ENCODE results near the gene GAMT. TPM values are rescaled to one million over a fixed set of nuclear protein-coding genes. Genes with fewer than 3 reads are reported as not detected.

The GAMT gene
- total and polyA plus RNA-seq, 2 of the 13 experiments (the other 11 are each of a cell fraction or from before 2014, with no cell fraction given): 115 to 124 TPM

GRCh38 chr19:1393841-1394240 lies 7.5 kb downstream of the GAMT start:
- no peaks in the 10 kb centered on the region for H3K79me2 ChIP-seq (ENCODE audit: insufficient read depth, low read length)
- H3K9me3 ChIP-seq (ENCODE audit: low read length): no peaks in the 10 kb centered on the region
- H3K4me2 ChIP-seq (ENCODE audit: low read depth, low read length): no peak overlapping the region
- no peaks in the 10 kb centered on the region for H4K20me1 ChIP-seq (ENCODE audit: insufficient read depth, low read length)
- no peak overlapping the region for H3K4me3 ChIP-seq (replicated peaks in 1 of 3; ENCODE audit: insufficient read depth in 1 of 3, low read depth in 2 of 3, low read length in 3 of 3)
- no peak overlapping the region for H3K27ac ChIP-seq (ENCODE audit: extremely low read length, insufficient read depth, low read length)
- H3K27me3 ChIP-seq (ENCODE audit: control insufficient read depth in 1 of 2, insufficient read depth in 2 of 2, low read length in 2 of 2): no peaks in the 10 kb centered on the region
- H3K9ac ChIP-seq (ENCODE audit: insufficient read depth, low read depth, low read length): no peak overlapping the region
- H3K4me1 ChIP-seq (ENCODE audit: insufficient read depth, low read length): peaks cover 25% of the 10 kb centered on the region
- BruUV-seq (replicated peaks): TSS peak; percentile 6
- peaks cover 7 to 30% of the 10 kb centered on the region in 2 experiments for H3K36me3 ChIP-seq (replicated peaks in 1 of 2; ENCODE audit: control insufficient read depth in 1 of 2, insufficient read depth in 2 of 2, low read length in 2 of 2)
- H2AFZ ChIP-seq (ENCODE audit: low read length): no peak overlapping the region
- TF ChIP-seq RFX3 (CRISPR knock-in tag; IDR thresholded peaks at IDR 0.05) (no peak), POLR2G (IDR thresholded peaks at IDR 0.05; ENCODE audit: low read depth, low read length) (0 out of 2 replicates have a peak, but pooled peaks have one; percentile 7), ZSCAN25 (CRISPR knock-in tag; IDR thresholded peaks at IDR 0.05) (no peak)
- 98% methylated on average over 9 of the region's 17 CpGs for WGBS (ENCODE audit: low lambda C conversion rate)
- ChIA-PET POLR2A (interaction anchor here (1.1 kb wide), 1 partner anchor 20 kb away, joined by 3 read pairs; no protein-coding TSS in a partner anchor), CTCF (ENCODE audit: low intra/inter-chr PET ratio, low total read pairs) (no interaction called here)
- intact Hi-C loops (cut with micrococcal nuclease; ENCODE audit: unreplicated experiment): no loop called here
- no peak for FAIRE-seq
- in situ Hi-C loops (cut with HindIII; ENCODE audit: extremely low pct_ligation_motif_present, low pct_unique_long_range_greater_than_20kb): no loop called here
- ATAC-seq: peak; percentile 1; the same call in 2 of the 3 replicates
- no peak for DNase-seq (ENCODE audit: low spot score)

DNA sequence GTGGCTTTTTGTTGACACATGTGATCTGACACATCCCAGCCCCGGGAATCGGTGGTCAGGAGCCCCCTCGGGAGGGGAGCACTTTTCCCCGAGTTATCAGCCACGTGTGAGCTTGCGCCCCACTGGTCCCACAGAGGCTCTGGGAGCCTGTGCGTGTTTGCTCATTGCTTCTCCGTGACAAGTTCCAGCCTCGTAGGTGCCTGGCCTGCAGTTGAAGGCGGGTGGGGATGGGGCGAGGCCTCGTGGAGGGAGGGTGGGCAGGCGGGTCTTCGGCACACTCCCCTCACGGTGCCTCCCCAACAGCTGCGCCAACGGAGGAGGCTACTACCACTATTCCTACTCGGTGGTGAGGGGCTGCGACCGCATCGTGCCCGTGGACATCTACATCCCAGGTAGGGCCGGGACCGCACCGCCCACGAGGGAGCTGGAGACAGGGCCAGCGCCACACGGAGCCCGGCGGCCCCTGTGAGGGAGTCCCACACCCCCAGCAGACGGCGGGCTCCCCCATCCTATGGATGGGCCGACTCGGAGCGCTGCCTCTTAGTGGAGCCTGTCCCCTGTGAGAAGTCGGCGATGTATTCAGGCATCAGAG lies 8.3 kb downstream of the GAMT start:
- in situ Hi-C loops (cut with HindIII; ENCODE audit: extremely low pct_ligation_motif_present, low pct_unique_long_range_greater_than_20kb) (no loop called here), intact Hi-C loops (cut with micrococcal nuclease; ENCODE audit: unreplicated experiment) (no loop called here)
- CTCF ChIA-PET (ENCODE audit: low intra/inter-chr PET ratio, low total read pairs): no interaction called here
- Histone ChIP-seq H2AFZ (ENCODE audit: low read length) (no peak overlapping the region), H3K27me3 (ENCODE audit: control insufficient read depth in 1 of 2, insufficient read depth in 2 of 2, low read length in 2 of 2) (no peaks in the 10 kb centered on the region), H3K36me3 (replicated peaks in 1 of 2; ENCODE audit: control insufficient read depth in 1 of 2, insufficient read depth in 2 of 2, low read length in 2 of 2) (peaks cover 8 to 38% of the 10 kb centered on the region in 2 experiments), H3K9ac (ENCODE audit: insufficient read depth, low read depth, low read length) (no peak overlapping the region), H3K4me1 (ENCODE audit: insufficient read depth, low read length) (peaks cover 25% of the 10 kb centered on the region), H3K79me2 (ENCODE audit: insufficient read depth, low read length) (no peaks in the 10 kb centered on the region), H3K4me2 (ENCODE audit: low read depth, low read length) (no peak overlapping the region), H3K27ac (ENCODE audit: extremely low read length, insufficient read depth, low read length) (no peak overlapping the region), H3K4me3 (replicated peaks in 1 of 3; ENCODE audit: insufficient read depth in 1 of 3, low read depth in 2 of 3, low read length in 3 of 3) (no peak overlapping the region), H4K20me1 (ENCODE audit: insufficient read depth, low read length) (no peaks in the 10 kb centered on the region), H3K9me3 (ENCODE audit: low read length) (no peaks in the 10 kb centered on the region)
- POLR2A ChIA-PET: interaction anchor here (1.1 kb wide), 1 partner anchor 20 kb away, joined by 3 read pairs; no protein-coding TSS in a partner anchor
- BruUV-seq (replicated peaks): no TSS peak
- TF ChIP-seq SMARCE1 (IDR thresholded peaks at IDR 0.05; ENCODE audit: borderline replicate concordance): no peak
- no peak for TF ChIP-seq REPIN1 (CRISPR knock-in tag; IDR thresholded peaks at IDR 0.05; ENCODE audit: borderline replicate concordance, low read depth)
- TF ChIP-seq AGO2 (optimal IDR thresholded peaks at IDR 0.05; ENCODE audit: low read depth, low read length): peak; percentile 24
- TF ChIP-seq, protein P1, sequence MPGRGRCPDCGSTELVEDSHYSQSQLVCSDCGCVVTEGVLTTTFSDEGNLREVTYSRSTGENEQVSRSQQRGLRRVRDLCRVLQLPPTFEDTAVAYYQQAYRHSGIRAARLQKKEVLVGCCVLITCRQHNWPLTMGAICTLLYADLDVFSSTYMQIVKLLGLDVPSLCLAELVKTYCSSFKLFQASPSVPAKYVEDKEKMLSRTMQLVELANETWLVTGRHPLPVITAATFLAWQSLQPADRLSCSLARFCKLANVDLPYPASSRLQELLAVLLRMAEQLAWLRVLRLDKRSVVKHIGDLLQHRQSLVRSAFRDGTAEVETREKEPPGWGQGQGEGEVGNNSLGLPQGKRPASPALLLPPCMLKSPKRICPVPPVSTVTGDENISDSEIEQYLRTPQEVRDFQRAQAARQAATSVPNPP (CRISPR knock-in tag; IDR thresholded peaks at IDR 0.05): no peak
- TF ChIP-seq RBFOX2 (IDR thresholded peaks at IDR 0.05; ENCODE audit: low read depth, low read length): peak; percentile 56; the same call in 1 of the 2 replicates
- TF ChIP-seq TMF1 (CRISPR knock-in tag; IDR thresholded peaks at IDR 0.05; ENCODE audit: low read depth): no peak
- no peak for TF ChIP-seq ZNF713 (CRISPR knock-in tag; IDR thresholded peaks at IDR 0.05)
- TF ChIP-seq HIC2 (CRISPR knock-in tag; IDR thresholded peaks at IDR 0.05; ENCODE audit: low read depth): no peak
- 0 out of 2 replicates have a peak, but pooled peaks have one; percentile 17 for TF ChIP-seq POLR2G (IDR thresholded peaks at IDR 0.05; ENCODE audit: low read depth, low read length)
- no peak for TF ChIP-seq ZNF788 (CRISPR knock-in tag; IDR thresholded peaks at IDR 0.05; ENCODE audit: borderline replicate concordance)
- TF ChIP-seq ZMAT3 (CRISPR knock-in tag; conservative IDR thresholded peaks at IDR 0.05): no peak
- TF ChIP-seq TCF12 (IDR thresholded peaks at IDR 0.05): no peak
- TF ChIP-seq TCF12 (CRISPR knock-in tag; IDR thresholded peaks at IDR 0.05): no peak
- no peak for TF ChIP-seq KDM1A (CRISPR knock-in tag; IDR thresholded peaks at IDR 0.05)
- FAIRE-seq (no peak), ATAC-seq (no peak), DNase-seq (ENCODE audit: low spot score) (no peak)
- 99% methylated on average over 28 of the region's 37 CpGs for WGBS (ENCODE audit: low lambda C conversion rate)

Data from HepG2 (cell line).